KBM-7 (cell line): Measurements from ENCODE around the gene DHX16.

Experiments
- DNase-seq: peaks from one replicate; pipeline ENCODE4 v3.0.0-alpha.2; 2015
- in situ Hi-C: fragments of 300-500 bp; cut with MboI; formaldehyde crosslinking; loops from 2 replicates; pipeline ENCODE4 v1.14.3; 2020; ENCODE audit warnings: low sequenced_read_pairs, low pct_unique_long_range_greater_than_20kb, mixed read lengths

The DHX16 gene

GRCh38 chr6:30703011-30703410 lies 30.2 kb upstream of the DHX16 start:
- in situ Hi-C loops: no loop called here

GRCh38 chr6:30700340-30700739 lies 27.5 kb upstream of the DHX16 start:
- DNase-seq: no peak

More at GRCh38 chr6:30703011-30703410, 30.2 kb upstream of the DHX16 start:
- no peak for DNase-seq

GRCh38 chr6:30696432-30696831 lies 23.6 kb upstream of the DHX16 start:
- in situ Hi-C loops: no loop called here
- DNase-seq: no peak

More at GRCh38 chr6:30700340-30700739, 27.5 kb upstream of the DHX16 start:
- in situ Hi-C loops: no loop called here

- in situ Hi-C loops: no loop called here
- DNase-seq: no peak
These were observed 18.5 kb upstream of the DHX16 start for GRCh38 chr6:30691208-30691847.

GRCh38 chr6:30690403-30691207 lies 17.8 kb upstream of the DHX16 start, which contains the start of gene NRM:
NRM (minus strand) TSS chr6:30690984; CDS start chr6:30690974, 10 bp downstream.
- in situ Hi-C loops: no loop called here
- peak; percentile 91 for DNase-seq

GRCh38 chr6:30689985-30690384 lies 17.2 kb upstream of the DHX16 start:
- in situ Hi-C loops: no loop called here
- no peak for DNase-seq

GRCh38 chr6:30689022-30689865 lies 16.4 kb upstream of the DHX16 start:
- in situ Hi-C loops: no loop called here
- DNase-seq: no peak

- no peak for DNase-seq
- in situ Hi-C loops: no loop called here
These were observed 15.8 kb upstream of the DHX16 start for GRCh38 chr6:30688569-30688968.

- in situ Hi-C loops: no loop called here
- no peak for DNase-seq
These were observed 15.0 kb upstream of the DHX16 start for GRCh38 chr6:30687659-30688431.

- in situ Hi-C loops: no loop called here
- DNase-seq: peak; percentile 96
These were observed 14.3 kb upstream of the DHX16 start for GRCh38 chr6:30686908-30687658.

- in situ Hi-C loops: no loop called here
- DNase-seq: peak; percentile 51
These were observed 13.5 kb upstream of the DHX16 start, which contains the start of gene PPP1R18 for GRCh38 chr6:30686009-30686907. PPP1R18 (minus strand) TSS chr6:30686645; CDS start chr6:30686018, 627 bp downstream.

GRCh38 chr6:30685157-30686008 lies 12.6 kb upstream of the DHX16 start:
- in situ Hi-C loops: no loop called here

GRCh38 chr6:30684386-30685156 lies 11.8 kb upstream of the DHX16 start:
- in situ Hi-C loops: no loop called here
- peak; percentile 72 for DNase-seq

More at GRCh38 chr6:30685157-30686008, 12.6 kb upstream of the DHX16 start:
- peak; percentile 29 for DNase-seq

GRCh38 chr6:30683980-30684338 lies 11.2 kb upstream of the DHX16 start:
- in situ Hi-C loops: no loop called here
- no peak for DNase-seq

- in situ Hi-C loops: no loop called here
- DNase-seq: no peak
These were observed 10.6 kb upstream of the DHX16 start for GRCh38 chr6:30683183-30683979.
